Prostate gland (tissue), 2 donors: ENCODE results near the gene CCDC27.

ENCODE experiments used
- POLR2A ChIP-seq: fragments of 450-650 bp; IDR thresholded peaks from one replicate; pipeline ENCODE4 v1.6.1; 2016; ENCODE audit warnings: antibody characterized with exemption, mild to moderate bottlenecking
- POLR2AphosphoS5 ChIP-seq: sonication (generic); formaldehyde crosslinking; IDR thresholded peaks from one replicate; pipeline ENCODE4 v1.6.1; 2017; ENCODE audit warnings: antibody characterized with exemption
- TF ChIP-seq, protein P1 (sequence below), 4 experiments: fragments of 200-600 bp in 2 of 4; fragments of 450-650 bp in 2 of 4; sonication (generic) in 2 of 4; IDR thresholded peaks; 1 replicate in 3 of 4; 2 replicates in 1 of 4; pipeline ENCODE4 v1.5.1; 2016 to 2019; ENCODE audit warnings: antibody characterized with exemption in 4 of 4, mild to moderate bottlenecking in 2 of 4, moderate library complexity in 2 of 4

DNA sequence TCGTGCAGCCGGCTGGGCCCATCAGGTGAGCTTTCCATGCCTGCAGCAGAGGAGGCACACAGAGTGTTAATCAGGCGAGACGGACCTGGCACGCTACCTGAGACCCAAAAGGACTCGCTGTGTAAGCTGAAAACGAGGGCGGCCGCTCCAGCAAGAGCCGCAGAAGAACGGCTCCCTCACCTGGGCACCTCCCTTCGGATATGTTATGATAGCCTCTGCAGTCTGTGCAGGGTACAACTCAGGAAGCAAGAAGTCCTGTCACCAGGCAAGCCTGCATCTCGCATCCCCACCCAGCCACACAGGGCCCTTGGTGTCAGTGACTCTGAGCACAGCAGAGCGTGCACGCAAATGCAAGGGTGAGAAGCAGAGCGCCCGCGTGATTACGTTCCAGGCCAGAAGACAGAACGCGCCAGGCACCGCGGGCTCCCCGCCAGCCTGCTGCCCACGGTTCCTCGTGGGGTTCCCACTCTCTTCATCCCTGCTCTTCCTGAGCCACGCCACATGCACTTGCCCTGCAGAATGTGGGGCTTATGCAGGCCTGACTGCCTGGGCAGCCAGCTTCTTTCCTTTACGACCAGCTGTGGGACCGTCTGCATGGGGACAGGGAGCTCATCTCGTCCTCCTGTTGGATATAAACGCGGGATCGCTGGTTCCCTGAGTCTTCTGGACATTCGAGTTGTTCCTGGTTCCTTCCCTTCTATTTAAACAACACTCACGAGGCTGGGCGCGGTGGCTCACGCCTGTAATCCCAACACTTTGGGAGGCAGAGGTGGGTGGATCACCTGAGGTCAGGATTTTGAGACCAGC lies 64.3 kb downstream of the CCDC27 start:
- TF ChIP-seq, protein P1, sequence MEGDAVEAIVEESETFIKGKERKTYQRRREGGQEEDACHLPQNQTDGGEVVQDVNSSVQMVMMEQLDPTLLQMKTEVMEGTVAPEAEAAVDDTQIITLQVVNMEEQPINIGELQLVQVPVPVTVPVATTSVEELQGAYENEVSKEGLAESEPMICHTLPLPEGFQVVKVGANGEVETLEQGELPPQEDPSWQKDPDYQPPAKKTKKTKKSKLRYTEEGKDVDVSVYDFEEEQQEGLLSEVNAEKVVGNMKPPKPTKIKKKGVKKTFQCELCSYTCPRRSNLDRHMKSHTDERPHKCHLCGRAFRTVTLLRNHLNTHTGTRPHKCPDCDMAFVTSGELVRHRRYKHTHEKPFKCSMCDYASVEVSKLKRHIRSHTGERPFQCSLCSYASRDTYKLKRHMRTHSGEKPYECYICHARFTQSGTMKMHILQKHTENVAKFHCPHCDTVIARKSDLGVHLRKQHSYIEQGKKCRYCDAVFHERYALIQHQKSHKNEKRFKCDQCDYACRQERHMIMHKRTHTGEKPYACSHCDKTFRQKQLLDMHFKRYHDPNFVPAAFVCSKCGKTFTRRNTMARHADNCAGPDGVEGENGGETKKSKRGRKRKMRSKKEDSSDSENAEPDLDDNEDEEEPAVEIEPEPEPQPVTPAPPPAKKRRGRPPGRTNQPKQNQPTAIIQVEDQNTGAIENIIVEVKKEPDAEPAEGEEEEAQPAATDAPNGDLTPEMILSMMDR (IDR thresholded peaks at IDR 0.05), result no peak
- no peak for TF ChIP-seq POLR2AphosphoS5
- TF ChIP-seq POLR2A, result no peak
